Stimulated activated naive B cell treated with anti-CD40 and anti-IgM and Interleukin-4, amounts not matched to agents 10 μg/mL and 1 μg/mL and 100 μg/mL, for 72 hours (primary cell): ENCODE measurements around the gene RB1.

Experiments used
- ATAC-seq, 2 donors: fragments of 150-1000 bp; cut with Tn5 transposase; replicated peaks; 2 replicates each; pipeline ENCODE4 v1.10.0; 2021; ENCODE audit warnings: moderate library complexity in 1 of 2
- DNase-seq: peaks from one replicate; pipeline ENCODE4 v3.0.0; 2021
- H3K27ac Mint-ChIP-seq: one replicate; pipeline ENCODE4 v1.8.0; 2022; ENCODE audit warnings: mild to moderate bottlenecking, mixed read lengths
- H3K27me3 Mint-ChIP-seq, 2 donors: one replicate each; pipeline ENCODE4 v1.8.0; 2022; ENCODE audit warnings: mixed read lengths in 2 of 2
- H3K36me3 Mint-ChIP-seq, 2 donors: one replicate each; pipeline ENCODE4 v1.8.0; 2022; ENCODE audit warnings: mixed read lengths in 2 of 2, mild to moderate bottlenecking in 1 of 2
- H3K4me1 Mint-ChIP-seq, 2 donors: one replicate each; pipeline ENCODE4 v1.8.0; 2022; ENCODE audit warnings: mixed read lengths in 2 of 2, mild to moderate bottlenecking in 1 of 2
- H3K4me3 Mint-ChIP-seq, 2 donors: one replicate each; pipeline ENCODE4 v1.8.0; 2022; ENCODE audit warnings: mild to moderate bottlenecking in 2 of 2, mixed read lengths in 2 of 2, moderate library complexity in 1 of 2
- H3K9me3 Mint-ChIP-seq, 2 donors: one replicate each; pipeline ENCODE4 v1.8.0; 2022; ENCODE audit warnings: mixed read lengths in 2 of 2, mild to moderate bottlenecking in 1 of 2

Gene RB1

DNA sequence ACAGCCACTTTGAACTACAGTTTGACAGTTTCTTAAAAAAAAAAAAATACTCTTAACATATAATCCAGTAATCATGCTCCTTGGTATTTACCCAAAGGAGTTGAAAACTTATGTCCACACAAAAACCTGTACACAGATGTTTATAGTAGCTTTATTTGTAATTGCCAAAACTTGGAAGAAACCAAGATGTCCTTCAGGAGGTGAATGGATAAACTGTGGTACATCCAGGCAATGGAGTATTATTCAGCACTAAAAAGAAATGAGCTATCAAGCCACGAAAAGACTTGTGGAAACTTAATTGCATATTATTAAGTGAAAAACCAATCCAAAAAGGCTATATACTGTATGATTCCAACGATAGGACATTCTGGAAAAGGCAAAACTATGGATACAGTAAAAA is 184.4 kb downstream of the RB1 start:
- peaks cover 16 to 25% of the 10 kb centered on the region in 2 donors for H3K4me1 Mint-ChIP-seq
- no peak for ATAC-seq
- no peak overlapping the region for H3K27ac Mint-ChIP-seq

DNA sequence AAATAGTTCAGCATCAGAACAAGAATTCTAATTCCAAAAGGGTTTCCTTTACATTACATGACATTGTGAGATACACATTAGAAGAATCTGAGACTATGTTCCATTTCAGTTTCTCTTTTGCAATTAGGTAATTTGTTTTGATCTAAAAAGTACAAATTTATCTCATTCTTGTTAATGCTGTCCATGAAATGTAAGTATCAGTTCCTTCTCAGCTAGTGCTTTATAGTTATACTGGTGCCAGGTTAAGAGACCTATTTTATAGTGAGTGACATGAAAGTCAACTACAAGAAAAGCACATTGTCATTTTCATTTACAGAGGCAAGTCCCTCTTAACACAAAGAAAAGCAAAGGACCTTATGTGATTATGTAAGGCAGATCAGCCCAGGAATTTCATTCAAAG is 185.4 kb downstream of the RB1 start:
- ATAC-seq: peak; percentile 15 to 29
- no peak overlapping the region for H3K27ac Mint-ChIP-seq

More for the DNA sequence above, 184.4 kb downstream of the RB1 start:
- H3K27me3 Mint-ChIP-seq: no peaks in the 10 kb centered on the region
- peaks cover 3 to 5% of the 10 kb centered on the region in 2 donors for H3K9me3 Mint-ChIP-seq
- H3K36me3 Mint-ChIP-seq: peaks cover 10 to 24% of the 10 kb centered on the region in 2 donors
- DNase-seq: no peak
- H3K4me3 Mint-ChIP-seq: no peak overlapping the region

DNA sequence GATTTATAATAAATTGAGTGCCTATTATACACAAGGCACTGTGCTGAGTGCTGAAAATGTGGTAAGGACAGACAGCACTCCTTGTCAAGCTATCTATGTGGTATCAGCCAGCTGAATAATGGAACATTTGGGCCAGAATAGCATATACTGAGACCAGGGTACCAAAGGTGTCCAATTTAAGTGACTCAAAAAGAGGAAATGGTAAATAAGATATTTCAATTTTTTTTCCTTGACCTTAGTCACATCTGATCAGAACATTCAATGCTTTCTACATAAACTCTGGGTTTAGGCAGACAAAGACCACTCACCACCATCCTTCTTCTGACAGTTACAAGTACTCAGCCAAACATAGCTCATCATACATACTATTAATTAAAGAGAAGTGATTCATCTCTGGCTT is 186.1 kb downstream of the RB1 start:
- no peaks in the 10 kb centered on the region for H3K27me3 Mint-ChIP-seq
- peaks cover 9 to 18% of the 10 kb centered on the region in 2 donors for H3K36me3 Mint-ChIP-seq
- ATAC-seq (peak in 1 of 2 donors; percentile 2), DNase-seq (no peak)
- no peak overlapping the region for H3K4me3 Mint-ChIP-seq
- H3K27ac Mint-ChIP-seq: no peak overlapping the region
- H3K9me3 Mint-ChIP-seq: peaks cover 3 to 5% of the 10 kb centered on the region in 2 donors
- peaks cover 16 to 25% of the 10 kb centered on the region in 2 donors for H3K4me1 Mint-ChIP-seq

More for the DNA sequence above, 185.4 kb downstream of the RB1 start:
- DNase-seq: no peak
- peaks cover 16 to 25% of the 10 kb centered on the region in 2 donors for H3K4me1 Mint-ChIP-seq
- H3K36me3 Mint-ChIP-seq: peaks cover 9 to 18% of the 10 kb centered on the region in 2 donors
- H3K9me3 Mint-ChIP-seq: peaks cover 3 to 5% of the 10 kb centered on the region in 2 donors
- H3K27me3 Mint-ChIP-seq: no peaks in the 10 kb centered on the region
- H3K4me3 Mint-ChIP-seq: no peak overlapping the region

DNA sequence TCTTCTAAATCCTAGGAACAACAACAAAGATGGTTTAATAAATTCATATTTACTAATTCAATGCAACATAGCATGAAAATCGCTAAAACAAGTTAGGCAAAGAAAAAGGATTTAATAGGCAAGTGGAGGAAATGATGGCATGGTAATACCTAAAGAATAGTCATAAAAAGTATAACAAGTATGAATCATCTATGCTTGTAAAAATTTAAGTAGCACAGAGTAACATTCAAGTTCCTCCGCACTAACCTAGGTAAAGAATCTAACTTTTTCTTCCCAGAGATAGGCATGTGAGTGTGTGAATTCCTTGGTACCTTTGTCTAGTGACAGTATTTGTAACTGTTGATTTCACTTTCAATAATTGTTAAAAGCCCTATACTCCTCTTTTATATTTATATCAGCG is 186.7 kb downstream of the RB1 start:
- Mint-ChIP-seq H3K4me1 (peaks cover 16 to 25% of the 10 kb centered on the region in 2 donors), H3K27me3 (no peaks in the 10 kb centered on the region), H3K36me3 (peaks cover 9 to 13% of the 10 kb centered on the region in 2 donors), H3K27ac (no peak overlapping the region), H3K4me3 (no peak overlapping the region), H3K9me3 (peaks cover 3 to 5% of the 10 kb centered on the region in 2 donors)
- DNase-seq: no peak
- no peak for ATAC-seq

DNA sequence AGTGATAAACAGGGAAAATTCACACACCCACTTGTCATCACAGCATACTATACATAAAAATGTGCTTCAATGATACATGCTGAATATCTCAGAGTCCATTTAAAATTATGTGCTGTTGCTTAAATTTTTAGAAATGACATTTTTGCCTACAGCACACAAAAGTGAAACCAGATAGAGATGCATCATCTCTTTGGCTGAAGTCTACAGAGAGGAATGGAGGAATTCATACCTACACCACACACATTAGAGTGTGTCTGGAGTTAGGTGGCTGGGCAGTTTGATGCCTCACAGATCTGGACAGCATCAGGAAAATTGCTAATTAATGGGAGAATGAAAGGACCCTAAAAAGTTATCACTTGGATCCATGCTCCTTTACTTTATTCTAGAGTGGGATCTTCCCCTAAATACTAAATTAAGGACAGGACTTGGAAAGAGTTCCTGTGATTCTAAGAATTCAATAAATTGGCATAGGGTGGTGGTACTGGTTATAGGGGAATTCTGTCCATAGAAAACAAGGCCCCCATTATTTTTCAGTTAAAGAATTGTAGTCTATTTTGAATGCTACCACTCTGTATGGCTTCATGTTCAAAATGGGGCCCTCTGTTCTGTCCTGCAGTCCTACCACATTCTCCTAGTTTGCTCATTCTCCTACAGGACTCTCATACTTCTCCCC is 188.0 kb downstream of the RB1 start:
- no peak overlapping the region for H3K27ac Mint-ChIP-seq
- H3K4me3 Mint-ChIP-seq: no peak overlapping the region
- no peak for DNase-seq
- peaks cover 3 to 4% of the 10 kb centered on the region in 2 donors for H3K27me3 Mint-ChIP-seq
- peaks cover 3% of the 10 kb centered on the region in 2 donors for H3K9me3 Mint-ChIP-seq
- peaks cover 16 to 28% of the 10 kb centered on the region in 2 donors for H3K4me1 Mint-ChIP-seq
- ATAC-seq: peak in 1 of 2 donors; percentile 5
- peaks cover 2 to 4% of the 10 kb centered on the region in 2 donors for H3K36me3 Mint-ChIP-seq

DNA sequence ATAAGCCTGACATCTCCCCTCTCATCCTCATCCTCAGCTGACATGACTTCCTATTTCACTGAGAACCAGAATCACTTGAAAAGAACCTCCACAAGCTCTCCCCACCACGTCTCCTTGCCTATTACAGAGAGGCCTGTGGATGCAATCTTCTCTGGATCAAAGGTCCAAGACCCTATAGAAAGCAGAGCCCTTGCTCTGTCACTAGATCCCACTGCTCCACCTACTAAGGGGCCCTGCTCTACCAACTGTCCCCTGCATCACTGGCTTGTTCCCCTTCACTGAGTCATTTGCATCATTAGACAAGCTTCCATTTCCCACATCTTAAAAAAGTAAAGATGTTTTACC is 188.5 kb downstream of the RB1 start:
- Mint-ChIP-seq H3K4me3 (no peak overlapping the region), H3K27ac (no peak overlapping the region), H3K27me3 (peaks cover 7 to 9% of the 10 kb centered on the region in 2 donors), H3K9me3 (peaks cover 3% of the 10 kb centered on the region in 2 donors), H3K4me1 (peaks cover 18 to 33% of the 10 kb centered on the region in 2 donors), H3K36me3 (peaks cover 2 to 4% of the 10 kb centered on the region in 2 donors)
- ATAC-seq (peak; percentile 76 to 81), DNase-seq (no peak)

DNA sequence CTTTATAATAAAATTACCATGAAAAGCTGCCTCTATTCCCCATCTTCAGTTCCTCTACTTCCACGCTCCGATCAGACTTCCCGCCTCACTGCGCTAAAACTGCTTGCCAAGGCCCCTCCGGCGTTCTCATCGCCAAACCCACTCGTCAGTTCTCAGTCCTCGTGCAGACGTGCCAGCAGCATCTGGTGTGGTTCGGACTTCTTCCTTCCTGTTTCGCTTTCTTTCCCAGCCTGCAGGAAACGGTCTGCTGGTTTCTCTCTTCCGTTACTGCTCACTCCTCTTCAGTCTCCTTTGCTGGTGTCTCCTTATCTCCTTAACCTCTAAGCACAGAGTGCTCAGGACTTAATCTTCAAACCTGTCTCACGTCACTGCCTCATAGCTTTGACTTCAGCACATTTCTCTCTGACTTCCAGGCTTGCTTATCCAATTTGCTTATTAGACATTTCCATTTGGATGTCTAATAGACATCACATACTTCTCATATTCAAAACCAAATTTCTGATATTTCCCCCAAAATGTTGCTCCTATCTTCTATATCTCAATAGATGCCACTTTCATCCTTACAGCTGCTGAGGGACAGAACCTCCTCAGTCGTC is 189.0 kb downstream of the RB1 start:
- peak; percentile 81 for DNase-seq

DNA sequence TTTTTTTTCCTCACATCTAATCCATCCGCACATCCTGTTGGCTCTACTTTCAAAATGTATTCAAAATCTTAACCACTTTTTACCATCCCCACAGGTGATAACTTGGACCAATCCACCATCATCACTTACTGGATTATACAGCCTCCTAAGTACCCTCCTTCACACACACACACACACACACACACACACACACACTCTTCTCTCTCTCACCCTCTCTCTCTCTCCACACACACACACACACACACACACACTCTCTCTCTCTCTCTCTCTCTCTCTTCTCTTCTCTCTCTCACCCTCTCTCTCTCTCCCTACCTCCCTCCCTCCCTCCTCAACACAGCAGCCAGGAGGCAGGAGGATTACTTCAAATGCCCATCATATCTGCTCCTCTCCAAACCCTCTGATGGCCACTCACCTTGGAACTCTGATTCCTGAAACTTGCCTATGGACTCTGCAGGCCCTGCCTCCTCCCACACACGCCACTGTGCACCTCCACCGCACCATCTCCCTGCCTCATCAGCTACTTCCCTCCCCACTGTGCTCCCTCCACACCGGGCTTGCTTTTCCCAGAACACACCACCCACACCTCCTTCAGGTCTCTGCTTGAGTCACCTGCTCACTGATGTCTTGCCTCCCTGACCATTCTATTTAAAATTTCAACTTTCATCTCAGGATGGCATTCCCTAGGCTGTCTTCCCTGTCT is 189.7 kb downstream of the RB1 start:
- H3K4me1 Mint-ChIP-seq: peaks cover 14 to 32% of the 10 kb centered on the region in 2 donors
- ATAC-seq: no peak
- H3K36me3 Mint-ChIP-seq: no peaks in the 10 kb centered on the region
- H3K27ac Mint-ChIP-seq: no peak overlapping the region
- H3K27me3 Mint-ChIP-seq: peaks cover 7 to 12% of the 10 kb centered on the region in 2 donors
- DNase-seq: no peak
- no peaks in the 10 kb centered on the region for H3K9me3 Mint-ChIP-seq
- no peak overlapping the region for H3K4me3 Mint-ChIP-seq

More for the DNA sequence above, 189.0 kb downstream of the RB1 start:
- peaks cover 7 to 12% of the 10 kb centered on the region in 2 donors for H3K27me3 Mint-ChIP-seq
- H3K36me3 Mint-ChIP-seq: no peaks in the 10 kb centered on the region
- no peaks in the 10 kb centered on the region for H3K9me3 Mint-ChIP-seq
- ATAC-seq: peak; percentile 92 to 93
- no peak overlapping the region for H3K27ac Mint-ChIP-seq
- peaks cover 16 to 35% of the 10 kb centered on the region in 2 donors for H3K4me1 Mint-ChIP-seq
- no peak overlapping the region for H3K4me3 Mint-ChIP-seq

DNA sequence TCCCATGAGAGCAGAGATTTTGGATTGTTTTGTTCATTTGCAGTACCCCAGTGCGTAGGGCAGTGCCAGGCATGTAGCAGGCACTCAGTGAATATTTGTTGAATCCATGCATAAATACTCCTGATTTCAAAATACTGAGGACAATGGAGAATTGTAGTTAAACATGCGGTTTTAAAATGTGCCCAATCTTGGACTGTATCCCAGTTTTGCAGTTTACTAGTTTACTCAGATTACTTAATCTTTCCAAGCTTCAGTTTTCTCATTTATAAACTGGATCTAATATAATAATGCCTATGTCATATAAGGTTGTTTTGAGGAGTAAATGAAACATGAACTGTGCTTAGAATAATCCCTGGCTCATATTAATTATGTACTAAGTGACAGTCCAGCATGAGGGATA is 190.3 kb downstream of the RB1 start:
- H3K27me3 Mint-ChIP-seq: peaks cover 11 to 16% of the 10 kb centered on the region in 2 donors
- no peaks in the 10 kb centered on the region for H3K9me3 Mint-ChIP-seq
- DNase-seq (no peak), ATAC-seq (no peak)
- peaks cover 10 to 30% of the 10 kb centered on the region in 2 donors for H3K4me1 Mint-ChIP-seq
- no peak overlapping the region for H3K4me3 Mint-ChIP-seq
- H3K27ac Mint-ChIP-seq: no peak overlapping the region
- H3K36me3 Mint-ChIP-seq: peaks cover 0 to 2% of the 10 kb centered on the region in 2 donors

DNA sequence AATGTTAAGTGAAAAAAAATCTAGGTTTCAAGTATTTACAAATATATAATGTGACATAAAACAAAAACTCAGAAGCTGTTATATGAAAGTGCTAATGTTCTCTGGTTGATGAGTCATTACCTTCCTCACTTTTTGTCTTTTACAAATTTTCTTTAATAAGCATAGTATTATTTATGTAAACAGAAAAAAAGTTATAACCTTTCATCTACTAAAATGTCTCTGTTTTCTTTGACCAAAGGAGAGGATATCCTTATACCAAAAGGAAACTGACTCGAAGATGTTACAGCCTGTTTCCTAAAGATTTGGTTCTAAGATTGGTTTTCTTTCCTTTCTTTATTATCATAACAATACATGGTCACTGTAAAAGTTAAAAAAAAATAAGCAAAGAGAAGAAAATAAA is 191.3 kb downstream of the RB1 start:
- H3K4me3 Mint-ChIP-seq: no peak overlapping the region
- peaks cover 0 to 3% of the 10 kb centered on the region in 2 donors for H3K36me3 Mint-ChIP-seq
- H3K27ac Mint-ChIP-seq: no peak overlapping the region
- ATAC-seq (no peak), DNase-seq (no peak)
- no peaks in the 10 kb centered on the region for H3K9me3 Mint-ChIP-seq
- peaks cover 17 to 23% of the 10 kb centered on the region in 2 donors for H3K27me3 Mint-ChIP-seq
- H3K4me1 Mint-ChIP-seq: peaks cover 7 to 29% of the 10 kb centered on the region in 2 donors

DNA sequence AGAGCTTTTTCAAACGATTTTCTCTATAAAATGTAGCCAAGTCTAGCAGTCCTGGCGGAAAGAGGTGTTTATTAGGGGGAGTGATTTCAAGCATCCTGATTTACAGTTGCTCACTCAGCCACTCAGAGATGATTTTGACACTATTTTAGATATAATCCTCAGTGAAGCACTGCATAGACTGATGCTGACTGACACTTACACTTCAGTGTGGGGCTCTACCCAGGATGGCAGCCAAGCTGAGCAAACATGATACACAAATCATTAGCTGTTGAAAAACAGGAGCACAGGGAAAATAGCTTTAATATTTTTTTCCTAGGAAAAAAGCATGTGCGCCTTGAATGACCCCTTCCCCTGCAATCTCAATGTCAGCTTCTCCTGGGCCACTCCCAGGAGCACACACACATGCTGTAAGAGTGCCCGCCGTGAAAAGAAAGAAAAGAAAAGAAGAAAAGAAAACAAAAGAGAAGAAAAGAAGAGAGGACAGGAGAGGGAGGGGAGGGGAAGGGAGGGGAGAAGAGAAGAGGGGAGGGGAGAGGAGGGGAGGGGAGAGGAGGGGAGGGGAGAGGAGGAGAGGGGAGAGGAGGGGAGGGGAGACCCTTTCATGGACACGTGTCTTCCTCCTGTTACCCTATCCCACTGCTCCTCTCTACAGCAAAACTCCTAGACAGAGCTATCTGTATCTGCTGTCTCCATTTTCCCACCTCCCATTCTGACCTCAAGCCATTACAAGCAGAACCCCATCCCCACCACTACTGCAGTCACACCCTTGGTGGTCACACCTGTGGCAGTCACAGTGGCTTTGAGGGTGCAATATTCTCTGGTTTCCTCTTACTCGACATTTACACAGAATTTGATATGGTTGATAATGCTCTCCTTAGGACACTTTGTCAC is 193.0 kb downstream of the RB1 start:
- peaks cover 17 to 31% of the 10 kb centered on the region in 2 donors for H3K27me3 Mint-ChIP-seq
- H3K9me3 Mint-ChIP-seq: no peaks in the 10 kb centered on the region
- DNase-seq (no peak), ATAC-seq (no peak)
- H3K27ac Mint-ChIP-seq: no peak overlapping the region
- H3K4me3 Mint-ChIP-seq: no peak overlapping the region
- peaks cover 0 to 3% of the 10 kb centered on the region in 2 donors for H3K36me3 Mint-ChIP-seq
- H3K4me1 Mint-ChIP-seq: peaks cover 15 to 37% of the 10 kb centered on the region in 2 donors

DNA sequence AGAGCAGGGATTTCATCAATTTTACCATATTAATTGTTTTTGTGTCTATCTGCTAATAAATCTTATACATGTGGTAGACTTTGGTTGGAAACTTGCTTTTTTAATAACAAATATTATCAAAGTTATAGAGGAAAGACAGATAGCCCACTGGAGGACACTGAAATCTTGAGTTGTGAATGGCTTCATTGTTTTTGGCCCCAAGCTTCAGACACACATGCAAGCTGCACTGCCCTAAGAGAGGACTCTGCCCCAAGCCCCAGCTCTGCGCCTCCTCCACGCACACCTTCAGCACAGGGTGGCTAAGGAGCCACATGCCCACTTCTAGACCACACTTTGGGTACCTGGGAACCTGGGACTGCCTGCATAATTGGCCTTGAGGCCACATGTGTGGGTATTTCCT is 194.1 kb downstream of the RB1 start:
- no peak for ATAC-seq
- Mint-ChIP-seq H3K27ac (no peak overlapping the region), H3K4me1 (peaks cover 18 to 45% of the 10 kb centered on the region in 2 donors), H3K4me3 (no peak overlapping the region), H3K9me3 (no peaks in the 10 kb centered on the region), H3K36me3 (peaks cover 0 to 3% of the 10 kb centered on the region in 2 donors), H3K27me3 (peaks cover 17 to 34% of the 10 kb centered on the region in 2 donors)
- no peak for DNase-seq

DNA sequence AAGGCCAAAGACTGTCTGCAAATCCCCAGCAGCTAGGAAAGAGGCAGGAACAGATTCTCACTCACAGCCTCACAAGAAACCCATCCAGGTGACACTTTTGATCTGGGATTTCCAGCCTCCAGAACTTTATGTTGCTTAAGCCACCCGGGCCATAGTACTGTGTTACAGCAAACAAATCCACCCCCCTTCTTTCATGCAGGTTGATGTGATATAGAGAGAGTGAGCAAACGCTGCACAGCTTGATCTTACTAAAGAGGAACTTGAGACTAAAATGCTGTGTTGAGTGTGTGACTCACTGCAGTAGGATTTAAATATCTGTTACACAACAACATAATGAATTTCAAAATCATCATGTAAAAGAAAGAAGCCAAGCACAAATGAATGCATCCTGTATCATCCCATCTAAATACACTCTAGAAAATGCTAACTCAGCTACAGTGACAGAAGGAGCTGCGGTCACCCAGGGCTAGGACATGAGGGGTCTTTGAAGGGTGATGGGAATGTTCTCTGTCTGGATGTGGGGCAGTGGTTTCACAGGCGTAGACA is 197.2 kb downstream of the RB1 start:
- Mint-ChIP-seq H3K4me3 (peak overlapping the region in 1 of 2 donors; percentile 36), H3K9me3 (no peaks in the 10 kb centered on the region), H3K4me1 (peaks cover 35 to 72% of the 10 kb centered on the region in 2 donors), H3K27me3 (peaks cover 27 to 48% of the 10 kb centered on the region in 2 donors), H3K36me3 (peaks cover 0 to 9% of the 10 kb centered on the region in 2 donors), H3K27ac (no peak overlapping the region)
- DNase-seq: no peak
- peak; percentile 85 to 90 for ATAC-seq
